SK-N-DZ (cell line): ENCODE measurements around the gene MEX3B. TPM values are rescaled to one million over a fixed set of nuclear protein-coding genes. Genes with fewer than 3 reads are reported as not detected.

Experiments
- DNase-seq: peaks from one replicate; pipeline ENCODE4 v3.0.0-alpha.2; 2015; ENCODE audit warnings: low spot score
- polyA plus RNA-seq, 2 experiments: library from polyadenylated mRNA; depleted of rRNA; stranded (reverse); fragments of >200 nt; gene quantifications; 2 replicates each; pipeline ENCODE4 v1.2.3, GENCODE V29; 2014

MEX3B gene
- polyA plus RNA-seq (2014; cell fraction: cytosol; rRNA removed), result 31.4 and 38.2 TPM in 2 replicates
- 45.2 and 50.3 TPM in 2 replicates for polyA plus RNA-seq (2014; cell fraction: nucleus; rRNA removed)

GRCh38 chr15:82045892-82046665 lies at the start of gene MEX3B:
MEX3B (minus strand) TSS chr15:82046018; CDS start chr15:82045705, 313 bp downstream.
- peak; percentile 98 for DNase-seq

GRCh38 chr15:82093774-82094211 lies 48.0 kb upstream of the MEX3B start:
- no peak for DNase-seq

GRCh38 chr15:82093325-82093724 lies 47.5 kb upstream of the MEX3B start:
- DNase-seq, result no peak

GRCh38 chr15:82091636-82092140 lies 45.9 kb upstream of the MEX3B start:
- DNase-seq, result no peak

- DNase-seq, result no peak
Measured at GRCh38 chr15:82086243-82086995, 40.6 kb upstream of the MEX3B start.

GRCh38 chr15:82081914-82082762 lies 36.3 kb upstream of the MEX3B start:
- no peak for DNase-seq

GRCh38 chr15:82080774-82081173 lies 35.0 kb upstream of the MEX3B start:
- no peak for DNase-seq

- DNase-seq, result no peak
Measured at GRCh38 chr15:82079736-82080135, 33.9 kb upstream of the MEX3B start.

- no peak for DNase-seq
Measured at GRCh38 chr15:82074610-82075009, 28.8 kb upstream of the MEX3B start.

- DNase-seq, result no peak
Measured at GRCh38 chr15:82072926-82073537, 27.2 kb upstream of the MEX3B start.

- DNase-seq, result no peak
Measured at GRCh38 chr15:82066455-82066854, 20.6 kb upstream of the MEX3B start.

GRCh38 chr15:82064824-82065223 lies 19.0 kb upstream of the MEX3B start:
- no peak for DNase-seq

- no peak for DNase-seq
Measured at GRCh38 chr15:82062479-82063454, 16.9 kb upstream of the MEX3B start.

- DNase-seq, result no peak
Measured at GRCh38 chr15:82060817-82061216, 15.0 kb upstream of the MEX3B start.

GRCh38 chr15:82058517-82059204 lies 12.8 kb upstream of the MEX3B start:
- DNase-seq, result no peak

- DNase-seq, result no peak
Measured at GRCh38 chr15:82058026-82058425, 12.2 kb upstream of the MEX3B start.

- no peak for DNase-seq
Measured at GRCh38 chr15:82056958-82057823, 11.4 kb upstream of the MEX3B start.

GRCh38 chr15:82052751-82053150 lies 6.9 kb upstream of the MEX3B start:
- DNase-seq, result no peak
